HG02678 (cell line): ENCODE data around the gene RGS6.

Source experiments
- ATAC-seq: cut with Tn5 transposase; IDR thresholded peaks from one replicate; pipeline ENCODE4 v1.9.1; 2021; ENCODE audit warnings: mild to moderate bottlenecking, moderate library complexity; ENCODE audit not compliant: unreplicated experiment

RGS6 gene

DNA sequence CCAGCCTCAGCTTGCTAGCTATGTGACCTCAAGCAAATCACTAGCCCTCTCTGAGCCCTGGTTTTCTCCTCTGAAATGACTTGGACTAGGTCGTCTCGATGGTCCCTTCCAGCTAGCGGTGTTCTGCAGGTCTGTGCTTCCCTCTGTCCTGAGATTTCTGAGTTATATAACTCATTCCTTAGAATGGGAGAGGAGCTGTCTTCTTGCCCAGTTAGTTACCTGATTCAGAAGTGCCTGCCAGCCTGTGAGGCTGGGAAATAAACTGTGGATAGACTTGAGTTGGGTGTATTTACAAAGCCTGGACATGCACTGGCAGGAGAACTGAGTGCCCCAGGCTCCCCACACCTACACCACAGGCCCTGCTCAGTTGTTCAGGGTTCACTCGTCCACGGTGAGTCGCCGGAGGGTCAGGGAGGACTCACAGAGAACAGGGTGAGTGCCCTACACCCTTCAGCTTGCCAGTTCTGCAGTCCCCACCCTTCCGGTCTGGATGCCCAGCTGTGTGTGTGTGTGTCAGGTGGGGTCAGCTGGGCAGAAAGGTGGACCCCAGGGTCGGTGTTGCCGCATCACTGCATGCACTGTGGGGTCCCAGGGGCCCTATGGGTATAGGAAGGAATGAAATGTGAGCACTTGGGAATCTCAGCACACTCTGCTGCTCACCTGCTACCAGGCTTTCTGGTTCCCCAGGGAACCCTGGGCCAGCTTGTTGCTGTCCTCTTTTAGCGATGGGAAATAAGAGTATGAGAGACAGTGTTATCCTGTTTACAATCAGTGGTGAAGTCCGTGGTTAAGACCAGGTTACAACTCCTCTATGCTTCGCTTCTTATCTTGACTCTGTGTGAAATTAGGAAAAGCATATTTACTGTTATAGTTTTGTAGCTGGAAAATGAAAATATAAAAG lies 613.4 kb downstream of the RGS6 start:
- ATAC-seq, result no peak

DNA sequence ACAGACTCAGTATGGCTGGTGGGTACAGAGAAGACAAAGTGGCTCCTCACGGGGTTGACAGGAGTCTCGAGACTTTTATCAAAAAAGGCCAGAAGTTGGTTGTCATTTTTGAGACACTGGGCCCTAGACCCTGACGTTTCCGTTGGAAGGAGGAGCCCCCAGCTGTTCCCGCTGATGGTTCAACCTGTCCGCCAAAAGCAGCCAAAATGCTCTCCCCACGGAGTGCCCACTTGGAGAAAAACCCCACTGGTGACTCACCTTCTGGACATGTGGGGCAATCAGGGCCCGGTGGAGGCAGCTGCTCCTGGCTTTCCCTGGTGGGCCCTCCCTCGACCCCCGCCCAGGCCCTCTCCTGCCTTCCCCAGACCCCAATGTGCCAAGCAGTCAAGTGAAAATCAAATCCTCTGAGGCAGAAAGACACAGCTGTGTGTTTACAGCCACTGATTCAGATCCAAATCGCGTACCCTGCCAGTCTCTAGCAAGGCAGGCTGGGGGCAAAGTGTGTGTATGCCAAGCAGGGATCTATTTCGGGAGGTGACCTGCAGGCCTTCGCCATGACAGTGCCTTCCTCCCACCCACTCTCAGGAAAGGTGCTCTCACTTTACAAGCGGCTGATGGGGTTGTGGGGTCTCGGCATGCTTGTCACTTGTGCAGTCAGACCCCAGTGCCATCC lies 614.3 kb downstream of the RGS6 start:
- ATAC-seq, result no peak

- no peak for ATAC-seq
Measured at GRCh38 chr14:72547999-72548398, 615.8 kb downstream of the RGS6 start.

DNA sequence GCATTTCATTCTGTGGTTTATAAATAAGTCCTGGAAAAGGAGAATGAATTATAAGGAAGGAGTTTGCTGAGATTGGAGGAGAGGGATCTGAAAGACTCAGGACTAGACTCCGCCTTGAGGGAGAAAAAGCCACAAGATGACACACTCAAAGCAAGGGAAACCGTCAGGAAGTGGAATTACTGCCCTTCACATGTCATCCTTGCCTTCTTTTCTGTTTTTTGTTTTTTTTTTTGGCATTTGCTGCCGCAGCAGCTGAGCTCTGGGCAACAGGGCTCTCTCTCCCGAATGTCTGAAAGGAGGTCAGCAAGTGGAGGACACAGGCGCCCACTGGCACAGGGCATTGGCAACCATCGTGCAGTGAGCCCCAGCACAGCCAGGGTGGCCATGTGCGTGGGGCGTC lies 616.8 kb downstream of the RGS6 start:
- no peak for ATAC-seq

GRCh38 chr14:72549854-72550253 lies 617.6 kb downstream of the RGS6 start:
- no peak for ATAC-seq

GRCh38 chr14:72550513-72550912 lies 618.3 kb downstream of the RGS6 start:
- ATAC-seq, result no peak

GRCh38 chr14:72552236-72552635 lies 620.0 kb downstream of the RGS6 start:
- no peak for ATAC-seq

- ATAC-seq, result no peak
Measured at GRCh38 chr14:72553161-72553560, 620.9 kb downstream of the RGS6 start.

GRCh38 chr14:72553656-72554055 lies 621.4 kb downstream of the RGS6 start:
- no peak for ATAC-seq

GRCh38 chr14:72554401-72554800 lies 622.2 kb downstream of the RGS6 start:
- ATAC-seq, result no peak

- no peak for ATAC-seq
Measured at GRCh38 chr14:72554994-72555608, 622.9 kb downstream of the RGS6 start.

GRCh38 chr14:72555609-72556000 lies 623.4 kb downstream of the RGS6 start:
- ATAC-seq, result no peak

GRCh38 chr14:72557671-72558070 lies 625.4 kb downstream of the RGS6 start:
- no peak for ATAC-seq

DNA sequence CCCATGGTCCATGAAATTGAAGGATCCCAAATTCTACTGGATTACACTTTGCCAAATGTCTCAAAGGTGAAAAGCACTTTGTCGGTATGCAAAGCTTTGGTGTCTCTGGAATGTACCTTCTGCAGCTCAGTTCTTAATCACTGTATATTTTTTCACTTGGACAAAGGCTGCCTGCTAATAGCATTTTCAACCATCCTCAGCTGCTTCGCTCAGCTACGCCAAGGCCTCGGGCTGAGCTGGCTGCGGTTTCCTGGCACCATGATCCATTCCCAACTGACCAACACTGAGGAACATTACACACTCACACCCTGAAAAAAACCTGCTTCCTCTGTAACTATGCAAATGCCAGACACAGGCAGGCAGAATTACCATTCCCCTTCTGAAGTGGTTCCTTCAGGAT lies 626.5 kb downstream of the RGS6 start:
- no peak for ATAC-seq

GRCh38 chr14:72559202-72559601 lies 627.0 kb downstream of the RGS6 start:
- no peak for ATAC-seq

- ATAC-seq, result no peak
Measured at GRCh38 chr14:72559669-72560255, 627.5 kb downstream of the RGS6 start.

GRCh38 chr14:72560331-72560730 lies 628.1 kb downstream of the RGS6 start:
- no peak for ATAC-seq

DNA sequence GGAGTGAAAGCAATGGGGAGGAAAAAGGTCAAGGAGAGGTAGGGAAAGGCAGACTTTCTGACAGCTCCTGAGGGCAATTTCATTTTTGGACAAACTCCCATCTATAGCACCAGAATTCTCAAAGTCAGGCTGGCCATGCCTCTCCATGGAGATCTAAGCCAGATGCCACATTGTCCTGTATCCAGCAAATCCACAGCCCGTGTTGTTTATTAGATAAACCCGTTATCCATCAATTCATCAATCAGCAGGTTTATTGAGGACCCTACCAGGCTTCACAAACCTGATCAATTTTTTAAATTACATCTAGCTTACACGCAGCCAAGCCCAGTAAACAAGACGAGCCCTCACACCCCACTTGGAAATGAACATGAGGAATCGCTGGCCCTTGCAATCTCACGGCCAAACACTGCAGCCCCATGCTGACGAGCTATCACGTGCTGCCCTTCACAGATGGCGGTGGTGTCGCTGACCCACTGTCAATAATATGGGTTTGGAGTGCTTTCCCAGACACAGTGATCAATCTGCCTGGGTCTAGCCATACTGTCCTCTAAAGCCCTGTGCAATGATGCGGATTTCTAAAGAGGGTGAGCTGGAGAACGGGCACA lies 628.8 kb downstream of the RGS6 start:
- no peak for ATAC-seq

DNA sequence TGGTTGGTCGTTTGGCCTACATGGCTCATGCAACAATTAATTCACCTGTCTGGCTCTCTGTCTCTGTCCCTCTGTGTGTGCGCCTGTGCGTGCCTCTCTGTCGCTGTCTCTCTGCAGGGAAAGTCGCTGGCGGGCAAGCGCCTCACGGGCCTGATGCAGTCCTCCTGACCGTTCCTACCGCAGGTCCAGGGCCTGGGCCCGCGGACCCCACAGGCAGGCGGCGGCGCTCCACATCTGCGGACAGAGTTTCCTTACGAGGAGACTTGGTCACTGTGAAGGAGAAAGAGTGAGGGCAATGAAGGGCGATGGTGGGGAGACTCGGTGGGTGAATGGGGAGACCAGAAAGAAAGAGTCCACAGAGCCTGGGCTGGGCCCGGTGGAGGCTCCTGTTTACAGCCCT lies 630.1 kb downstream of the RGS6 start:
- ATAC-seq, result no peak

GRCh38 chr14:72563676-72564075 lies 631.4 kb downstream of the RGS6 start:
- no peak for ATAC-seq

DNA sequence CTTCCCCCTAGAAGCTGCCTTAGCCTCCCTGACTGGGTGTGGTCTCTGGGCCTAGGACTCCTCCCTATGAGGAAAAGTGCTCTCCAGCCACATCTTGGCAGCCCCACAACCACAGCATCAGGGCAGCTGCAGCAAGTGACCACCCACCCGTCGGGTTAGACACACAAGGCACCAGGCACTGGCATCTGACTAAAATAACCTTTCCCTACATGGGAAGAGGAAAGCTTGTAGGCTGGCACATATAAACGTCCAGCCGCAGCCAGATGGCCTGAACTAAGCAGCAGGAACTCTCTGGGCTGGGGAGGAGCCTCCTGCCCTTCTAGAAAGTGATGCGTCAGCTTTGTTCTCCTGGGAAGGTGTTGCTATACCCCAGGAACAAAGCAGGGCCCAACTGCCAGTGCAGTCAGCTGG lies 632.9 kb downstream of the RGS6 start:
- no peak for ATAC-seq
